HCT116 (cell line): Measurements from ENCODE around the gene BMP8B. TPM values are rescaled to one million over a fixed set of nuclear protein-coding genes. Genes with fewer than 3 reads are reported as not detected.
A peak's percentile ranks its signal among the peaks of the same experiment; 100 is the strongest.

Source experiments
- ATAC-seq: fragments of 200-7000 bp; cut with Tn5 transposase; 2 replicates; pipeline ENCODE4 v1.9.1; 2020; ENCODE audit warnings: mild to moderate bottlenecking, moderate library complexity
- BruUV-seq: library from RNA; stranded (reverse); fragments of 400-500 nt; replicated peaks from 2 replicates; lab custom pipeline; 2021; lab: Mats Ljungman, UMichigan
- CTCF ChIA-PET: fragments of 300-600 bp; sonication (Branson Sonifier 250); formaldehyde crosslinking; loops from one replicate; lab custom pipeline; 2021; ENCODE audit warnings: antibody characterized with exemption; lab: Charles Lee
- POLR2A ChIA-PET: fragments of 300-600, 350-600 bp; sonication (Branson Sonifier 250); formaldehyde crosslinking; loops from one replicate; lab custom pipeline; 2021; ENCODE audit warnings: antibody characterized with exemption; lab: Charles Lee
- RAD21 ChIA-PET, 2 experiments: fragments of 300-600 bp; sonication (Branson Sonifier 250); formaldehyde crosslinking; loops; one replicate each; lab custom pipeline; 2023; ENCODE audit warnings: low total read pairs in 2 of 2; ENCODE audit not compliant: uncharacterized antibody in 2 of 2, unreplicated experiment in 2 of 2, low non-redundant PET in 1 of 2; lab: Charles Lee
- DNase-seq: peaks from one replicate; pipeline ENCODE4 v3.0.0-alpha.2; 2010; ENCODE audit warnings: low read depth, low spot score
- H2AFZ ChIP-seq: fragments of 200-600 bp; shearing (Covaris generic), sonication (generic); 2 replicates; pipeline ENCODE4 v1.6.1; 2017; ENCODE audit warnings: low read depth, mixed run types, mixed read lengths, antibody characterized with exemption, low read length; ENCODE audit not compliant: poor library complexity, severe bottlenecking
- H3K27ac ChIP-seq: 2 replicates; pipeline ENCODE4 v1.5.1; 2012; ENCODE audit warnings: low read depth, low read length
- H3K27me3 ChIP-seq: fragments of 200-600 bp; sonication (generic); 2 replicates; pipeline ENCODE4 v1.6.1; 2016; ENCODE audit warnings: mixed run types, low read length, mixed read lengths; ENCODE audit not compliant: insufficient read depth
- H3K36me3 ChIP-seq, 2 experiments: fragments of 200-500 bp in 1 of 2; fragments of 200-600 bp in 1 of 2; sonication (Bioruptor generic) in 1 of 2; sonication (generic) in 1 of 2; 2 replicates each; pipeline versions ENCODE4 v1.5.1 to v1.6.1; 2014 to 2016; ENCODE audit warnings: low read length in 2 of 2, inconsistent platforms in 1 of 2, mixed read lengths in 1 of 2, mixed run types in 1 of 2; ENCODE audit not compliant: insufficient read depth in 2 of 2, control insufficient read depth in 1 of 2
- H3K4me1 ChIP-seq, 2 experiments: fragments of 200-600 bp in 1 of 2; sonication (generic) in 1 of 2; 2 replicates each; pipeline versions ENCODE4 v1.5.1 to v1.6.1; 2012 to 2017; ENCODE audit warnings: low read length in 2 of 2, inconsistent platforms in 1 of 2, mild to moderate bottlenecking in 1 of 2, mixed read lengths in 1 of 2, mixed run types in 1 of 2, moderate library complexity in 1 of 2; ENCODE audit not compliant: insufficient read depth in 2 of 2, control insufficient read depth in 1 of 2
- H3K4me2 ChIP-seq: fragments of 200-600 bp; sonication (generic); 2 replicates; pipeline ENCODE4 v1.6.1; 2017; ENCODE audit warnings: mixed run types, low read length, mixed read lengths
- H3K4me3 ChIP-seq, 2 experiments: fragments of 200-600 bp in 1 of 2; sonication (generic) in 1 of 2; replicated peaks in 1 of 2; 2 replicates each; pipeline ENCODE4 v1.5.1; 2011 to 2016; ENCODE audit warnings: low read length in 2 of 2, control low read depth in 1 of 2, low read depth in 1 of 2, mild to moderate bottlenecking in 1 of 2, mixed read lengths in 1 of 2, mixed run types in 1 of 2
- H3K79me2 ChIP-seq: fragments of 200-600 bp; sonication (generic); 2 replicates; pipeline ENCODE4 v1.6.1; 2017; ENCODE audit warnings: mild to moderate bottlenecking, mixed run types, low read length, moderate library complexity, mixed read lengths; ENCODE audit not compliant: insufficient read depth
- H3K9ac ChIP-seq: fragments of 200-600 bp; sonication (generic); 2 replicates; pipeline ENCODE4 v1.6.1; 2016; ENCODE audit warnings: low read length, mixed read lengths
- H3K9me2 ChIP-seq: fragments of 200-600 bp; sonication (generic), shearing (Covaris generic); 2 replicates; pipeline ENCODE4 v1.6.1; 2017; ENCODE audit warnings: mixed run types, mild to moderate bottlenecking, moderate library complexity; ENCODE audit not compliant: insufficient read depth
- H3K9me3 ChIP-seq, 2 experiments: fragments of 200-500 bp in 1 of 2; fragments of 200-600 bp in 1 of 2; sonication (Bioruptor generic) in 1 of 2; sonication (generic) in 1 of 2; 2 replicates each; pipeline ENCODE4 v1.6.1; 2014 to 2017; ENCODE audit warnings: low read length in 2 of 2, mixed read lengths in 2 of 2, inconsistent platforms in 1 of 2, low read depth in 1 of 2, mild to moderate bottlenecking in 1 of 2, mixed run types in 1 of 2, moderate library complexity in 1 of 2; ENCODE audit not compliant: control insufficient read depth in 1 of 2, insufficient read depth in 1 of 2
- H4K20me1 ChIP-seq: fragments of 200-600 bp; sonication (generic), shearing (Covaris generic); 2 replicates; pipeline ENCODE4 v1.6.1; 2017; ENCODE audit warnings: mixed run types, mild to moderate bottlenecking, moderate library complexity; ENCODE audit not compliant: insufficient read depth
- EGR1 ChIP-seq: IDR thresholded peaks from 2 replicates; pipeline ENCODE4 v1.6.1; 2012; ENCODE audit warnings: low read depth
- ELF1 ChIP-seq: IDR thresholded peaks from 2 replicates; pipeline ENCODE4 v1.6.1; 2012; ENCODE audit warnings: low read depth, borderline replicate concordance
- EZH2 ChIP-seq: fragments of 200-600 bp; sonication (generic); IDR thresholded peaks from 2 replicates; pipeline ENCODE4 v1.6.1; 2017; ENCODE audit warnings: antibody characterized with exemption, mixed run types
- EZH2phosphoT487 ChIP-seq: fragments of 200-600 bp; IDR thresholded peaks from 2 replicates; pipeline ENCODE4 v1.6.1; 2018; ENCODE audit warnings: antibody characterized with exemption, borderline replicate concordance
- SIN3A ChIP-seq: IDR thresholded peaks from 2 replicates; pipeline ENCODE4 v1.6.1; 2012; ENCODE audit warnings: low read depth
- SRF ChIP-seq: IDR thresholded peaks from 2 replicates; pipeline ENCODE4 v1.6.1; 2012; ENCODE audit warnings: low read depth
- YY1 ChIP-seq: IDR thresholded peaks from 2 replicates; pipeline ENCODE4 v1.6.1; 2011; ENCODE audit warnings: low read length, low read depth, moderate library complexity, mild to moderate bottlenecking; ENCODE audit not compliant: insufficient replicate concordance; ENCODE audit errors: extremely low read depth
- ZFX ChIP-seq: fragments of 450-650 bp; IDR thresholded peaks from 2 replicates; pipeline ENCODE4 v1.6.1; 2017
- intact Hi-C: fragments of 100-400 bp; cut with micrococcal nuclease; formaldehyde crosslinking; loops from 2 replicates; pipeline ENCODE4 v1.10.0; 2022
- total RNA-seq: library from RNA; stranded (reverse); gene quantifications from one replicate; pipeline ENCODE4 v1.2.1, GENCODE V29; 2021; ENCODE audit not compliant: unreplicated experiment
- TF ChIP-seq, protein P1 (sequence below): IDR thresholded peaks from 2 replicates; pipeline ENCODE4 v1.6.1; 2012
- TF ChIP-seq, protein P2 (sequence below): IDR thresholded peaks from 2 replicates; pipeline ENCODE4 v1.6.1; 2012
- TF ChIP-seq, protein P3 (sequence below): IDR thresholded peaks from 2 replicates; pipeline ENCODE4 v1.6.1; 2011; ENCODE audit warnings: mild to moderate bottlenecking, low read length, moderate library complexity; ENCODE audit not compliant: insufficient replicate concordance; ENCODE audit errors: extremely low read depth
- TF ChIP-seq, protein P4 (sequence below): IDR thresholded peaks from 2 replicates; pipeline ENCODE4 v1.6.1; 2012; ENCODE audit warnings: low read depth

Gene BMP8B
- total RNA-seq, 1 experiment from 2014 or later = 9.5 TPM

DNA sequence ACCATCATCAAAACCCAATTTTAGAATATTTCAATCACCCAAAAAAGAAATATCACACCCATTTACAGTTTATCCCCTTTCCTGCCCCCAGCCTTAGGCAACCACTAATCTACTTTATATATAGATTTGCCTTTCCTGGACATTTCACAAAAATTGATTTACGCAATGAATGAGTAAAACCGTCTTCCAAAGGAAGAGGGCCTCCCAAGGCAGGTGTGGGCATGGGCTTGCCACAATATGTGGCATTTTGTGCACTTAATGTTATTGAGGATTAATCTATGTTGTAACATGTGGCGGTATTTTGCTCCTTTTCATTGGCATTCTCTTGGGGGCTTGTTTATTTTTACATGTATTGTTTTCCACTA is 11.8 kb upstream of the BMP8B start:
- ATAC-seq = no peak
- H3K9me2 ChIP-seq = no peaks in the 10 kb centered on the region
- H3K9me3 ChIP-seq = no peaks in the 10 kb centered on the region
- ChIA-PET RAD21 (interaction anchor here in 1 of 2 experiments (1.8 kb wide), 1 partner anchor 194 kb away, joined by 5 read pairs; no protein-coding TSS in a partner anchor), POLR2A (no interaction called here), CTCF (interaction anchor here (0.8 to 3.8 kb wide), 4 partner anchors 10 to 194 kb away, joined by 3 to 27 read pairs (median 6); no protein-coding TSS in a partner anchor)
- intact Hi-C loops = no loop called here
- no peaks in the 10 kb centered on the region for H3K36me3 ChIP-seq
- peaks cover 9 to 23% of the 10 kb centered on the region in 2 experiments for H3K4me1 ChIP-seq
- TF ChIP-seq SRF (no peak), EZH2 (no peak)
- TF ChIP-seq, protein P1, sequence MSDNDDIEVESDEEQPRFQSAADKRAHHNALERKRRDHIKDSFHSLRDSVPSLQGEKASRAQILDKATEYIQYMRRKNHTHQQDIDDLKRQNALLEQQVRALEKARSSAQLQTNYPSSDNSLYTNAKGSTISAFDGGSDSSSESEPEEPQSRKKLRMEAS = no peak
- TF ChIP-seq, protein P2, sequence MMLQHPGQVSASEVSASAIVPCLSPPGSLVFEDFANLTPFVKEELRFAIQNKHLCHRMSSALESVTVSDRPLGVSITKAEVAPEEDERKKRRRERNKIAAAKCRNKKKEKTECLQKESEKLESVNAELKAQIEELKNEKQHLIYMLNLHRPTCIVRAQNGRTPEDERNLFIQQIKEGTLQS = no peak
- H3K27ac ChIP-seq = no peak overlapping the region
- no peaks in the 10 kb centered on the region for H3K27me3 ChIP-seq
- no peak for DNase-seq
- no peak overlapping the region for H3K4me3 ChIP-seq
- H3K9ac ChIP-seq = no peak overlapping the region
- BruUV-seq = no TSS peak
- H4K20me1 ChIP-seq = no peaks in the 10 kb centered on the region
- no peak overlapping the region for H2AFZ ChIP-seq
- no peaks in the 10 kb centered on the region for H3K79me2 ChIP-seq
- peak overlapping the region; percentile 65; the same call in 1 of the 2 replicates for H3K4me2 ChIP-seq

DNA sequence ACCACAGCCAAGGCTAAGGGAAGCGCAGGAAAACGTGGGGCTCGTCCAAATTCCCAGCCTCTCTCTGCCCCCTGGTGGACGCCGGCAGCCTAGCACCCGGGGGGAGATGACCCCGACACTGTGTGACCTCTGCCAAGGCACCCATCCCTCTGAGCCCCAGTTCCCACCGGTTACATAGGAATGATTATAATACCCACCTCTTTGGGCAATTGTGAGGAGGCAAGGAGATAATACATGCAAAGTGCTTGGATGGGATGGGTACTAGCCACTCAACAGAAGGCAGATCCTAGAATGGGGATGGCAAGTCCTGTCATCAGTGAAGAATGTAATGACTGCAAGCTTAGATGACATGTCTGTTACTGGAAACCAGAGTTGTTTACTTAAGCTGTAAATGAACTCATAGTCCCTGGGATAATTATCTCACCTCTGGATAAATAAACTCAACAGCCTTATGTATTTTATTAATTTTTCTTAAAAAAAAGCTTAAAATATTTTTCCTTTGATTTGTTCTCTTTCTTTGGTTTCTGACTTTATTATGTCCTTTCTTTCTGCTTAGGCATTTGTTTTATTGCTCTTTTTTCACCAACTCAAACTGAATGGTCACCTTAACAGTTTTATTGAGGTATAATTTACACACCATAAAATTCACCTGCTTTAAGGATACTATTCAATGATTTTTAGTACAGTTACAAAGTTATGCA is 11.3 kb upstream of the BMP8B start:
- Histone ChIP-seq H3K27me3 (no peaks in the 10 kb centered on the region), H3K79me2 (no peaks in the 10 kb centered on the region), H3K9me3 (no peaks in the 10 kb centered on the region), H4K20me1 (no peaks in the 10 kb centered on the region), H3K4me3 (peak overlapping the region; percentile 19 to 43), H3K4me1 (peaks cover 9 to 23% of the 10 kb centered on the region in 2 experiments), H2AFZ (no peak overlapping the region), H3K9me2 (no peaks in the 10 kb centered on the region), H3K9ac (peak overlapping the region; percentile 57), H3K27ac (peak overlapping the region; percentile 66; the same call in 1 of the 2 replicates), H3K4me2 (peak overlapping the region; percentile 65), H3K36me3 (no peaks in the 10 kb centered on the region)
- intact Hi-C loops = loop anchor here (1.0 to 10.0 kb wide), 2 partner anchors 98 to 195 kb away; no protein-coding TSS in a partner anchor
- ChIA-PET POLR2A (interaction anchor here (2.1 kb wide), 1 partner anchor 11 kb away, joined by 5 read pairs; the partner anchor contains the start of gene BMP8B), CTCF (interaction anchor here (0.8 to 3.8 kb wide), 5 partner anchors 9 to 194 kb away, joined by 3 to 27 read pairs (median 6); no protein-coding TSS in a partner anchor), RAD21 (interaction anchor here in 1 of 2 experiments (1.8 kb wide), 2 partner anchors 98 to 193 kb away, joined by 3 to 5 read pairs; no protein-coding TSS in a partner anchor)
- TSS peak; percentile 74 for BruUV-seq
- ATAC-seq = peak; percentile 89
- peak; percentile 39 for DNase-seq
- TF ChIP-seq EZH2phosphoT487 (no peak), SRF (peak; percentile 13; the same call in 1 of the 2 replicates), EGR1 (no peak), YY1 (no peak), ELF1 (no peak), ZFX (no peak), SIN3A (no peak)
- TF ChIP-seq, protein P3, sequence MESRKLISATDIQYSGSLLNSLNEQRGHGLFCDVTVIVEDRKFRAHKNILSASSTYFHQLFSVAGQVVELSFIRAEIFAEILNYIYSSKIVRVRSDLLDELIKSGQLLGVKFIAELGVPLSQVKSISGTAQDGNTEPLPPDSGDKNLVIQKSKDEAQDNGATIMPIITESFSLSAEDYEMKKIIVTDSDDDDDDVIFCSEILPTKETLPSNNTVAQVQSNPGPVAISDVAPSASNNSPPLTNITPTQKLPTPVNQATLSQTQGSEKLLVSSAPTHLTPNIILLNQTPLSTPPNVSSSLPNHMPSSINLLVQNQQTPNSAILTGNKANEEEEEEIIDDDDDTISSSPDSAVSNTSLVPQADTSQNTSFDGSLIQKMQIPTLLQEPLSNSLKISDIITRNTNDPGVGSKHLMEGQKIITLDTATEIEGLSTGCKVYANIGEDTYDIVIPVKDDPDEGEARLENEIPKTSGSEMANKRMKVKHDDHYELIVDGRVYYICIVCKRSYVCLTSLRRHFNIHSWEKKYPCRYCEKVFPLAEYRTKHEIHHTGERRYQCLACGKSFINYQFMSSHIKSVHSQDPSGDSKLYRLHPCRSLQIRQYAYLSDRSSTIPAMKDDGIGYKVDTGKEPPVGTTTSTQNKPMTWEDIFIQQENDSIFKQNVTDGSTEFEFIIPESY = no peak
- TF ChIP-seq, protein P4, sequence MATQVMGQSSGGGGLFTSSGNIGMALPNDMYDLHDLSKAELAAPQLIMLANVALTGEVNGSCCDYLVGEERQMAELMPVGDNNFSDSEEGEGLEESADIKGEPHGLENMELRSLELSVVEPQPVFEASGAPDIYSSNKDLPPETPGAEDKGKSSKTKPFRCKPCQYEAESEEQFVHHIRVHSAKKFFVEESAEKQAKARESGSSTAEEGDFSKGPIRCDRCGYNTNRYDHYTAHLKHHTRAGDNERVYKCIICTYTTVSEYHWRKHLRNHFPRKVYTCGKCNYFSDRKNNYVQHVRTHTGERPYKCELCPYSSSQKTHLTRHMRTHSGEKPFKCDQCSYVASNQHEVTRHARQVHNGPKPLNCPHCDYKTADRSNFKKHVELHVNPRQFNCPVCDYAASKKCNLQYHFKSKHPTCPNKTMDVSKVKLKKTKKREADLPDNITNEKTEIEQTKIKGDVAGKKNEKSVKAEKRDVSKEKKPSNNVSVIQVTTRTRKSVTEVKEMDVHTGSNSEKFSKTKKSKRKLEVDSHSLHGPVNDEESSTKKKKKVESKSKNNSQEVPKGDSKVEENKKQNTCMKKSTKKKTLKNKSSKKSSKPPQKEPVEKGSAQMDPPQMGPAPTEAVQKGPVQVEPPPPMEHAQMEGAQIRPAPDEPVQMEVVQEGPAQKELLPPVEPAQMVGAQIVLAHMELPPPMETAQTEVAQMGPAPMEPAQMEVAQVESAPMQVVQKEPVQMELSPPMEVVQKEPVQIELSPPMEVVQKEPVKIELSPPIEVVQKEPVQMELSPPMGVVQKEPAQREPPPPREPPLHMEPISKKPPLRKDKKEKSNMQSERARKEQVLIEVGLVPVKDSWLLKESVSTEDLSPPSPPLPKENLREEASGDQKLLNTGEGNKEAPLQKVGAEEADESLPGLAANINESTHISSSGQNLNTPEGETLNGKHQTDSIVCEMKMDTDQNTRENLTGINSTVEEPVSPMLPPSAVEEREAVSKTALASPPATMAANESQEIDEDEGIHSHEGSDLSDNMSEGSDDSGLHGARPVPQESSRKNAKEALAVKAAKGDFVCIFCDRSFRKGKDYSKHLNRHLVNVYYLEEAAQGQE = no peak
